Kidney epithelial cell (primary cell): Measurements from ENCODE around the gene CDK5RAP3. TPM values are rescaled to one million over a fixed set of nuclear protein-coding genes. Genes with fewer than 3 reads are reported as not detected.
A peak's percentile ranks its signal among the peaks of the same experiment; 100 is the strongest.

ENCODE experiments used
- DNase-seq: peaks from one replicate; pipeline ENCODE4 v3.0.0-alpha.2; 2010; ENCODE audit warnings: low read depth
- H3K27me3 ChIP-seq: 2 replicates; pipeline ENCODE4 v1.6.0; 2011; ENCODE audit warnings: low read length; ENCODE audit not compliant: control insufficient read depth, insufficient read depth
- H3K36me3 ChIP-seq: 2 replicates; pipeline ENCODE4 v1.5.1; 2011; ENCODE audit warnings: low read length; ENCODE audit not compliant: control insufficient read depth, insufficient read depth
- H3K4me3 ChIP-seq: 2 replicates; pipeline ENCODE4 v1.5.1; 2011; ENCODE audit warnings: low read depth, mild to moderate bottlenecking, control low read depth, low read length
- total RNA-seq: library from RNA; depleted of rRNA; stranded (reverse); fragments of >200 nt; gene quantifications from 2 replicates; pipeline ENCODE4 v1.2.3, GENCODE V29; 2015
- TF ChIP-seq, protein P1 (sequence below): IDR thresholded peaks from 2 replicates; pipeline ENCODE4 v1.5.1; 2011; ENCODE audit warnings: mild to moderate bottlenecking, moderate library complexity, low read length, control low read depth, inconsistent platforms; ENCODE audit not compliant: insufficient read depth, poor library complexity, severe bottlenecking

Gene CDK5RAP3, protein sequence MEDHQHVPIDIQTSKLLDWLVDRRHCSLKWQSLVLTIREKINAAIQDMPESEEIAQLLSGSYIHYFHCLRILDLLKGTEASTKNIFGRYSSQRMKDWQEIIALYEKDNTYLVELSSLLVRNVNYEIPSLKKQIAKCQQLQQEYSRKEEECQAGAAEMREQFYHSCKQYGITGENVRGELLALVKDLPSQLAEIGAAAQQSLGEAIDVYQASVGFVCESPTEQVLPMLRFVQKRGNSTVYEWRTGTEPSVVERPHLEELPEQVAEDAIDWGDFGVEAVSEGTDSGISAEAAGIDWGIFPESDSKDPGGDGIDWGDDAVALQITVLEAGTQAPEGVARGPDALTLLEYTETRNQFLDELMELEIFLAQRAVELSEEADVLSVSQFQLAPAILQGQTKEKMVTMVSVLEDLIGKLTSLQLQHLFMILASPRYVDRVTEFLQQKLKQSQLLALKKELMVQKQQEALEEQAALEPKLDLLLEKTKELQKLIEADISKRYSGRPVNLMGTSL
- 95.1 and 110 TPM in 2 replicates for total RNA-seq

DNA sequence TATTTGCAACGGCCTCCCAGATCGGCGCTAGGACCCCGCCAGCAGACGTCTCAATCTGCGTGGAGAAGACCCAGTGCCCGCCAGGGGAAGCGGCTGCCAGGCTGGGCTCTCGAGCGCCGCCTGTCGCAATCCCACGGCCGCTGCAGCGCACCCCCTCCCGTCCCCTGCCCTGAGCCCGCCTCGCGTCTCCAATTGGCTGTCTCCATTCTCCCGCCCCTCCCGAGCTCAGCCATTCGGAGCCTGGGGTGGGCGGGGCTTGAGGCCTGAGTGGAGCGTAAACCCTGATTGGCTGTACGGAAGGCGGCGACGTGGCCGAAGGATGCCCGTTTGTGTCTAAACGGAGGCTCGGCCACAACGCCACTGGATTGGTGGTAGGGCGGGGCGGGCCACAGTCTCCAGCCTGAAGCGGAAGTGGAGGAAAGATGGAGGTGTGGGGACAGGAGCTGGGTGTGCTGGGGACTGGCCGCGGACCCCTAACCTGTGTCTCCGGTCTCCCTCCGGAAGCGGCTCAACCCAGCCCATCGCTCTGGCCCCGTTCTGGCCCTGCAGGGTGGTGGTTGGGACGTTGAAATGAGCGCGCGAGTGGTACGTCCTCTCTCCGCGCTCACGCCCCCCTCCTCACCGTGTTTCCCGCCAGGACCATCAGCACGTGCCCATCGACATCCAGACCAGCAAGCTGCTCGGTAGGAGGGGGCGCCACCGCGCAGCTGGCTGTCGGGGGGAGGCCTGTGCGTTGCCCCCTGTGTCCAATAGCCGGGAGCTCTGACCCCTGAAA is at the start of gene CDK5RAP3:
Gene CDK5RAP3, plus strand, starts transcription at position 389 of the 775 bp plus-strand sequence. Its CDS starts 34 bp downstream, at position 423.
- Histone ChIP-seq H3K27me3 (no peaks in the 10 kb centered on the region), H3K36me3 (no peaks in the 10 kb centered on the region), H3K4me3 (peak within 1 kb of the TSS; percentile 84)
- TF ChIP-seq, protein P1, sequence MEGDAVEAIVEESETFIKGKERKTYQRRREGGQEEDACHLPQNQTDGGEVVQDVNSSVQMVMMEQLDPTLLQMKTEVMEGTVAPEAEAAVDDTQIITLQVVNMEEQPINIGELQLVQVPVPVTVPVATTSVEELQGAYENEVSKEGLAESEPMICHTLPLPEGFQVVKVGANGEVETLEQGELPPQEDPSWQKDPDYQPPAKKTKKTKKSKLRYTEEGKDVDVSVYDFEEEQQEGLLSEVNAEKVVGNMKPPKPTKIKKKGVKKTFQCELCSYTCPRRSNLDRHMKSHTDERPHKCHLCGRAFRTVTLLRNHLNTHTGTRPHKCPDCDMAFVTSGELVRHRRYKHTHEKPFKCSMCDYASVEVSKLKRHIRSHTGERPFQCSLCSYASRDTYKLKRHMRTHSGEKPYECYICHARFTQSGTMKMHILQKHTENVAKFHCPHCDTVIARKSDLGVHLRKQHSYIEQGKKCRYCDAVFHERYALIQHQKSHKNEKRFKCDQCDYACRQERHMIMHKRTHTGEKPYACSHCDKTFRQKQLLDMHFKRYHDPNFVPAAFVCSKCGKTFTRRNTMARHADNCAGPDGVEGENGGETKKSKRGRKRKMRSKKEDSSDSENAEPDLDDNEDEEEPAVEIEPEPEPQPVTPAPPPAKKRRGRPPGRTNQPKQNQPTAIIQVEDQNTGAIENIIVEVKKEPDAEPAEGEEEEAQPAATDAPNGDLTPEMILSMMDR: peak; percentile 94
- peak; percentile 94 for DNase-seq

DNA sequence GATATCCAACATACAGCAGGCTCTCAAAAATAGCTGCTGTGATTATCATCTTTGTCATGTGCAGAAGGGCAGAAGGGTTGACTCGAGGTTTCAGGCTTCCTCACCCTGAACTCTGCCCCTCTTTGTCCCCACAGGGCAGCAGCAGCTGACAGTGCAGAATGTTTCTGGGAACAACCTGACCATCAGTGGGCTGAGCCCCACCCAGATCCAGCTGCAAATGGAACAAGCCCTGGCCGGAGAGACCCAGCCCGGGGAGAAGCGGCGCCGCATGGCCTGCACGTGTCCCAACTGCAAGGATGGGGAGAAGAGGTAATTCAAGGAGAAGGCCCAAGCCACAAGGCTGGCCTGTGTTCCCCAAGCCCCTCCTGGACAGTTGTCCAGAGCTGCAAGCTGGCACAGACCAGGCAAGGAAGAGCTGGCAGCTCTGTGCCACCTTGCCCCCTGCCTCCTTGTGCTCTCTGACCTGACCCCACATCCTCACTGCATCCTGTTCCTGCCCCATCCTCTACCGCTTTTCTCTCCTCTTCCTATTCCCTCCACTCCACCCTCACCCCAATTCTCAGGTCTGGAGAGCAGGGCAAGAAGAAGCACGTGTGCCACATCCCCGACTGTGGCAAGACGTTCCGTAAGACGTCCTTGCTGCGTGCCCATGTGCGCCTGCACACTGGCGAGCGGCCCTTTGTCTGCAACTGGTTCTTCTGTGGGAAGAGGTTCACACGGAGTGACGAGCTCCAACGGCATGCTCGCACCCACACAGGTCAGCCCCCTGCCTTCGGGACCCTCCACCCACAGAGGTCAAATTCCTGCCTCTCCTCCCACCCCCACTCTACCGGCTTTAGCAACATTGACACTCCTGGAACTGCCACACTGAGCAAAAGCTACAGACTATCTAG is 45.9 kb upstream of the CDK5RAP3 start:
- DNase-seq: no peak
- no peaks in the 10 kb centered on the region for H3K36me3 ChIP-seq

DNA sequence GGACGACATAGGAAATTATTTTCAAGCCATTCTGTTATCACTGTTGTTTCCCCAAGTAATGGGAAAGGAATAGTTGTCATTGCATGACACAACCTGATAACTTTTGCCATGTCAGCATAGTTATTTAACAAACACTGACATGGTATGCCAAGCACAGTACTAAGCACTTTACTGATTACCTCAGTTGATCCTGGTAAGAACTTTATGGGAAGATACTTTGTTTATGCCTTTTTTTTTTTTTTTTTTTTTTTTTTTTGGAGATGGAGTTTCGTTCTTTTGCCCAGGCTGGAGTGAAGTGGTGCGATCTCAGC is 45.3 kb upstream of the CDK5RAP3 start:
- Histone ChIP-seq H3K36me3 (no peaks in the 10 kb centered on the region), H3K4me3 (no peak overlapping the region), H3K27me3 (no peaks in the 10 kb centered on the region)
- TF ChIP-seq, protein P1: no peak
- no peak for DNase-seq

More for the DNA sequence above, 45.9 kb upstream of the CDK5RAP3 start:
- H3K4me3 ChIP-seq: no peak overlapping the region
- no peaks in the 10 kb centered on the region for H3K27me3 ChIP-seq
- TF ChIP-seq, protein P1: no peak

DNA sequence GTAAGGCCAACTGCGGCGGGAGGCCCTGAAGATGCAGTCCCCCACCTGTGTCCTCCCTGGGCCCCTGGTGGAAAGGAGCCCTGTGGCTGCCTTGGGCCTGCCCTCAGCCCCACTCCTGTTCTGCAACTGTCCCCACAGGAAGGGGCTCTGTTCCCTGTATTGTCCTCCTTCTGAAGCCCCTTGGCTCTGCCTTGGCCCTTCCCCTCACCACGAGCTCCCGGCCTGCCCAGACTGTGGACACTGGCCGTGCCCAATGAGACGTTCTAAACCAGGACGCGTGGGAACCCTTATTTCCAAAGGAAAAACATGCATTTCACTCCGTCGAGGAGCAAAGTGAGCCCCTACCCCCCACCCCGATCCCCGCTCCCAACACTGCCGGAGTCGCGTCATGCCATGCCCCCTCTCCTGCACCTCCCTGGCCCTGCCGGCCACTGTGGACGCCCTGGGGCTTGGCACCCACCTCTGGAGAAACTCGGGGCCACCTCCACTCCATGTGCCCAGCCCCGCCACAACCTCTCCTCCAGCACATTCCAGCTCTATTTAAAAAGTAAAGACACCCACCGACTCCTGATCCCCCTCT is 43.0 kb upstream of the CDK5RAP3 start:
- H3K27me3 ChIP-seq: no peaks in the 10 kb centered on the region
- no peaks in the 10 kb centered on the region for H3K36me3 ChIP-seq
- TF ChIP-seq, protein P1: no peak
- DNase-seq: no peak
- H3K4me3 ChIP-seq: no peak overlapping the region

DNA sequence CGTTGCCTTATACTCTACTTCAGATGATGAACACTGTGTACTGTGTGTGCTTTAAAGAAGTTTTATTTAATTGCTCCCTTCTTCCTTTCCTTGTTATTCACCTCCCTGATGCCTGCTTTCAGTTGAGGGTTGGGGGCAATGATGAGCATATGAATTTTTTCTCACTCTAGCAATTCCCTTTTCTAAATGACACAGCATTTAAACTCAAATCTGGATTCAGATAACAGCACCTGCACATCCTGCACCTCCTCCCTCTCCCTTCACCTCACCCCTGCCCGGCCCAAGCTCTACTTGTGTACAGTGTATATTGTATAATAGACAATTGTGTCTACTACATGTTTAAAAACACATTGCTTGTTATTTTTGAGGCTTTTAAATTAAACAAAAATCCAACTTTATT is 42.5 kb upstream of the CDK5RAP3 start:
- Histone ChIP-seq H3K4me3 (no peak overlapping the region), H3K27me3 (no peaks in the 10 kb centered on the region), H3K36me3 (no peaks in the 10 kb centered on the region)
- TF ChIP-seq, protein P1: no peak
- no peak for DNase-seq
